ENCODE data around the gene TOR1AIP2. TPM values are rescaled to one million over a fixed set of nuclear protein-coding genes. Genes with fewer than 3 reads are reported as not detected.

Gene TOR1AIP2
- total RNA-seq, 2 experiments from 2014 or later: 48.0 to 49.0 TPM

- H3K4me1 Mint-ChIP-seq (ENCODE audit: low read depth): peaks cover 8% of the 10 kb centered on the region
- H3K4me3 Mint-ChIP-seq: no peak overlapping the region
- CTCF ChIA-PET: interaction anchor here (0.8 to 2.0 kb wide), 4 partner anchors 17 to 268 kb away, joined by 3 to 6 read pairs (median 3); no protein-coding TSS in a partner anchor
- peaks cover 43% of the 10 kb centered on the region for H3K36me3 Mint-ChIP-seq (ENCODE audit: low read depth)
- POLR2A ChIA-PET: interaction anchor here (1.0 to 1.4 kb wide), 2 partner anchors 28 to 44 kb away, joined by 3 to 5 read pairs; partner anchors contain the start of gene CEP350
- no peaks in the 10 kb centered on the region for H3K9me3 Mint-ChIP-seq (ENCODE audit: insufficient read depth)
- DNase-seq (no peak), ATAC-seq (no peak)
- H3K27ac Mint-ChIP-seq: no peak overlapping the region
- H3K27me3 Mint-ChIP-seq (ENCODE audit: low read depth): no peaks in the 10 kb centered on the region
These were observed 33.3 kb upstream of the TOR1AIP2 start for GRCh38 chr1:179910934-179911333.

- ChIA-PET POLR2A (interaction anchor here (0.6 kb wide), 1 partner anchor 1144 kb away, joined by 5 read pairs; the partner anchor contains the start of gene MR1), CTCF (no interaction called here)
- H3K9me3 Mint-ChIP-seq (ENCODE audit: insufficient read depth): no peaks in the 10 kb centered on the region
- no peak overlapping the region for H3K4me3 Mint-ChIP-seq
- H3K27ac Mint-ChIP-seq: no peak overlapping the region
- H3K27me3 Mint-ChIP-seq (ENCODE audit: low read depth): no peaks in the 10 kb centered on the region
- peaks cover 31% of the 10 kb centered on the region for H3K4me1 Mint-ChIP-seq (ENCODE audit: low read depth)
- peaks cover 52% of the 10 kb centered on the region for H3K36me3 Mint-ChIP-seq (ENCODE audit: low read depth)
- DNase-seq (no peak), ATAC-seq (no peak)
These were observed 12.0 kb upstream of the TOR1AIP2 start for GRCh38 chr1:179889589-179889988.

DNA sequence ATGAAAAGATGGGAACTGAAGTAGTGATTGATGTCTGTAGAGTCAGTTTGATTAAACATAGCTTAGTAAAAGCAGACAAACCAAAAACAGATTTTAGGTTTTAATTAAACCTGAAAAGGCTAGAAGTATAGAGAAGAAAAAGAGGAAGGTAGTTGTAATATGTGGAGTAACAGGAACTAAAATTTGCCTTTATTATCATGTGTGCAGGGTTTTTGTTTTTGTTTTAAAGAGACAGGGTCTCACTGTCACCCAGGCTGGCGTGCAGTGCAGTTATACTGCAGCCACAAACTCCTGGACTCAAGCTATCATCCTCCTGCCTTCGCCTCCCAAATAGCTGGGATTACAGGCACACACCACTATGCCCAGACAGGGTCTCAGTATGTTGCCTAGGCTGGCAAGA is 10.5 kb upstream of the TOR1AIP2 start:
- no peak for ATAC-seq
- DNase-seq: no peak
- Mint-ChIP-seq H3K4me1 (ENCODE audit: low read depth) (peaks cover 37% of the 10 kb centered on the region), H3K9me3 (ENCODE audit: insufficient read depth) (no peaks in the 10 kb centered on the region), H3K4me3 (no peak overlapping the region), H3K27ac (peak overlapping the region; percentile 31), H3K36me3 (ENCODE audit: low read depth) (peaks cover 59% of the 10 kb centered on the region), H3K27me3 (ENCODE audit: low read depth) (no peaks in the 10 kb centered on the region)
- ChIA-PET CTCF (no interaction called here), POLR2A (no interaction called here)

DNA sequence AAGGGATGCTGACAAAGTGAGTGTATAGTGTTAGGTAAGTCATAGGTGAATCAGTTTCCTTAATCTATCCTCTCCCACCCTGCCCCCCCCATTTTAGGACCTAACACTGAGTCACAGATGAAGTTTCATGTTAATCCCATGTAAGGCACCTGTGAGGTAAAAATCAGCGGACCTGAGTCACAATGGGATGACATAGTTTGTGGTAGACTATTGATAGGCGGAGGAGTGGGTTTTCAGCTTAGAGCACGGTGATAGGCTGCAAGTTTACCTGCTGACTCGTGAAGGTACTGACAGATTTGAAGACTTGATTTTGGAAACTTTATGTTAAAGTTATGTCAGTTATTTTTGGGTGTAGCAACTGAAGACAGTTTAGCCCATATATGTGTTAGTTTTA is 6.1 kb upstream of the TOR1AIP2 start:
- Mint-ChIP-seq H3K27ac (peak overlapping the region; percentile 99), H3K4me3 (peak overlapping the region; percentile 92), H3K27me3 (ENCODE audit: low read depth) (no peaks in the 10 kb centered on the region), H3K36me3 (ENCODE audit: low read depth) (peaks cover 46% of the 10 kb centered on the region), H3K4me1 (ENCODE audit: low read depth) (peaks cover 48% of the 10 kb centered on the region), H3K9me3 (ENCODE audit: insufficient read depth) (no peaks in the 10 kb centered on the region)
- ChIA-PET CTCF (interaction anchor here (1.2 to 6.7 kb wide), 3 partner anchors 16 to 70 kb away, joined by 3 to 28 read pairs (median 5); no protein-coding TSS in a partner anchor), POLR2A (interaction anchor here (0.8 to 4.4 kb wide), 9 partner anchors 10 to 590 kb away, joined by 3 to 61 read pairs (median 9); partner anchors contain the start of genes CEP350, QSOX1 and SOAT1)
- DNase-seq (peak; percentile 76), ATAC-seq (no peak)

- DNase-seq: peak; percentile 69
- Mint-ChIP-seq H3K36me3 (ENCODE audit: low read depth) (peaks cover 45% of the 10 kb centered on the region), H3K27me3 (ENCODE audit: low read depth) (no peaks in the 10 kb centered on the region), H3K4me1 (ENCODE audit: low read depth) (peaks cover 49% of the 10 kb centered on the region), H3K9me3 (ENCODE audit: insufficient read depth) (no peaks in the 10 kb centered on the region), H3K27ac (peak overlapping the region; percentile 99), H3K4me3 (peak overlapping the region; percentile 92)
- ATAC-seq: no peak
- ChIA-PET POLR2A (interaction anchor here (0.6 to 4.4 kb wide), 17 partner anchors 9 to 620 kb away, joined by 3 to 61 read pairs (median 5); partner anchors contain the start of genes CEP350, QSOX1 and SOAT1), CTCF (interaction anchor here (0.7 to 6.7 kb wide), 6 partner anchors 16 to 71 kb away, joined by 3 to 28 read pairs (median 4); no protein-coding TSS in a partner anchor)
These were observed 5.6 kb upstream of the TOR1AIP2 start for GRCh38 chr1:179883040-179883744.

DNA sequence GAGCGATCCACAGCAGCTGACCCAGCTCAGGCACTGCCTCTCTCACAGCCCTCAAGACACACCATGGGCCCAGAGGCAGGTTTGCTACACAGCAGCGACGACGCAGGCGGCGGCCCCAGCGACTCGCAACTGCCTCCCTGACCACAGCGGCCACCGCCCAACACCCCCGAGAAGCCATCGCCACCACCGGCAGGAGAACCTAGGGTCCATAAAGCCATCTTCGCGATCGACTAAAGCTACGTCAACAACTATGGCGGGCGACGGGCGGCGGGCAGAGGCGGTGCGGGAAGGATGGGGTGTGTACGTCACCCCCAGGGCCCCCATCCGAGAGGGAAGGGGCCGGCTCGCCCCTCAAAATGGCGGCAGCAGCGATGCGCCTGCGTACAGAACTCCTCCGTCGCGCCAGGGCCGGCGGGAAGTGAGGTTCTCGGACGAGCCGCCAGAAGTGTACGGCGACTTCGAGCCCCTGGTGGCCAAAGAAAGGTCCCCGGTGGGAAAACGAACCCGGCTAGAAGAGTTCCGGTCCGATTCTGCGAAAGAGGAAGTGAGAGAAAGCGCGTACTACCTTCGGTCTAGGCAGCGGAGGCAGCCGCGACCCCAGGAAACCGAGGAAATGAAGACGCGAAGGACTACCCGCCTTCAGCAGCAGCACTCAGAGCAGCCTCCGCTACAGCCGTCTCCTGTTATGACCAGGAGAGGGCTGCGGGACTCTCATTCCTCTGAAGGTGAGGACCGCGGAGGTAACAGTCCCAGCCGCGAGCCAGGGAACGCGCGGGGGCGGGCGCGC is 4.8 kb upstream of the TOR1AIP2 start, which contains the start of gene TOR1AIP1:
TSS of gene TOR1AIP1 (plus strand) at position 33 of the 787 bp plus-strand sequence. CDS start at position 251, 218 bp downstream.
- H3K4me1 Mint-ChIP-seq (ENCODE audit: low read depth): peaks cover 50% of the 10 kb centered on the region
- H3K27me3 Mint-ChIP-seq (ENCODE audit: low read depth): no peaks in the 10 kb centered on the region
- ATAC-seq (peak; percentile 83), DNase-seq (peak; percentile 98)
- H3K9me3 Mint-ChIP-seq (ENCODE audit: insufficient read depth): no peaks in the 10 kb centered on the region
- peak within 1 kb of the TSS; percentile 99 for H3K27ac Mint-ChIP-seq
- peaks cover 41% of the 10 kb centered on the region for H3K36me3 Mint-ChIP-seq (ENCODE audit: low read depth)
- ChIA-PET CTCF (interaction anchor here (0.7 to 6.7 kb wide), 5 partner anchors 15 to 68 kb away, joined by 3 to 28 read pairs (median 5); no protein-coding TSS in a partner anchor), POLR2A (interaction anchor here (0.6 to 4.4 kb wide), 22 partner anchors 8 to 621 kb away, joined by 3 to 61 read pairs (median 4); partner anchors contain the start of genes CEP350, QSOX1 and SOAT1)
- H3K4me3 Mint-ChIP-seq: peak within 1 kb of the TSS; percentile 92

DNA sequence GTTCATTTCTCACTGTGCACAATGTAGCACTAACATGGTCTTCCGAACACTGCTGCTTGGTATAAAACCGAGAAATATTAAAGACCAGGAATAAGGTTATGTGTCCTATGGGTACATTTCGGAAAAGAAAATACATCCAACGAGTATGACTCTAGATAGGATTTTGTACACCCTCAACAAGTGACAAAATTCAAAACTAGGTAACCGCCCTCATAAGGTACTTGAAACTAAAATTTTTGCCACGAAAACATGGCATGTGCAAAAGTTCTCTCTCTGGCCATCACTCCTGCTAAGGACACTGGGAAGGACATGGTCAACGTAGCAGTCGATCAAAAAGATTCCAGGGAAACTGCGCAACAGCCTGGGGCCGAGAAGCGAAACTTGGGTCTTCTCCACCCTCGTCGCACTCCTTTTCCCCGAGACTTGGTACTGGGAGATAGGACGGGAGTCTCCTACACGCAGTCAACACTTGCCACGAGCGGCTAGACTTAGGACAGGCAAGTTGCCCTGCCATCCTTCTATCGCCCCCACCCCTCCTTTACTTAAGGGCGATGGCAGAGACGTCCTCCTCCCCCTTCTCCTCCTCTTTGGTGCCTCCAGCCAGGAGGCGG is 4.1 kb upstream of the TOR1AIP2 start:
- Mint-ChIP-seq H3K36me3 (ENCODE audit: low read depth) (peaks cover 40% of the 10 kb centered on the region), H3K27ac (peak overlapping the region; percentile 99), H3K4me3 (peak overlapping the region; percentile 92), H3K9me3 (ENCODE audit: insufficient read depth) (no peaks in the 10 kb centered on the region), H3K27me3 (ENCODE audit: low read depth) (no peaks in the 10 kb centered on the region), H3K4me1 (ENCODE audit: low read depth) (peaks cover 43% of the 10 kb centered on the region)
- POLR2A ChIA-PET: interaction anchor here (0.6 to 4.4 kb wide), 14 partner anchors 8 to 622 kb away, joined by 3 to 61 read pairs (median 5); partner anchors contain the start of genes CEP350 and QSOX1
- ATAC-seq (peak; percentile 17), DNase-seq (no peak)
- CTCF ChIA-PET: interaction anchor here (1.4 to 6.7 kb wide), 4 partner anchors 14 to 73 kb away, joined by 3 to 28 read pairs (median 4); partner anchors contain the start of gene CEP350

DNA sequence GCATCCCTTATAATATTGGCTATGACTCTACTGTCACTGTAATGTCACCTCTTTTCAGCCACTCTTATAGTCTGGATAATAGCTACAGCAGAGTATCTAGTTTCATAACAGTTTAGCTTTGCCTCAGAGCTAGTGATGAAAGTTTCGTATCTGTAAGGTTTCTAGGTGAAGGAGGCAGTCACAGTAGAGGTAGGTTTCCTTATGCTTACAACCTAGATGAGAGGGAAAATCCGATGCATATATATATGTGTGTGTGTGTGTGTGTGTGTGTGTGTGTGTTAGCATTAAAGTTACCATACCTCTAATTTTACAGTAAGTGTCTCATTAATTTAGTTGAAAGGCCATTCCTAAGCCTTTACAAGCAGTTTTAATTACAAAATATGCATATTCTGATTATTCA is 2.2 kb upstream of the TOR1AIP2 start:
- ATAC-seq (no peak), DNase-seq (no peak)
- ChIA-PET CTCF (interaction anchor here (6.7 kb wide), 1 partner anchor 12 kb away, joined by 28 read pairs; no protein-coding TSS in a partner anchor), POLR2A (interaction anchor here (0.8 to 4.4 kb wide), 3 partner anchors 65 to 312 kb away, joined by 3 to 61 read pairs (median 4); partner anchors contain the start of gene CEP350)
- Mint-ChIP-seq H3K4me3 (no peak overlapping the region), H3K36me3 (ENCODE audit: low read depth) (peaks cover 32% of the 10 kb centered on the region), H3K9me3 (ENCODE audit: insufficient read depth) (no peaks in the 10 kb centered on the region), H3K27me3 (ENCODE audit: low read depth) (no peaks in the 10 kb centered on the region), H3K27ac (no peak overlapping the region), H3K4me1 (ENCODE audit: low read depth) (peaks cover 44% of the 10 kb centered on the region)

- peak overlapping the region; percentile 86 for H3K4me3 Mint-ChIP-seq
- POLR2A ChIA-PET: interaction anchor here (1.3 kb wide), 1 partner anchor 278 kb away, joined by 6 read pairs; no protein-coding TSS in a partner anchor
- no peaks in the 10 kb centered on the region for H3K27me3 Mint-ChIP-seq (ENCODE audit: low read depth)
- DNase-seq (no peak), ATAC-seq (no peak)
- no peaks in the 10 kb centered on the region for H3K9me3 Mint-ChIP-seq (ENCODE audit: insufficient read depth)
- peak overlapping the region; percentile 52 for H3K27ac Mint-ChIP-seq
- CTCF ChIA-PET: interaction anchor here (0.6 to 3.3 kb wide), 5 partner anchors 8 to 78 kb away, joined by 3 to 14 read pairs (median 3); partner anchors contain the start of gene CEP350
- H3K4me1 Mint-ChIP-seq (ENCODE audit: low read depth): peaks cover 47% of the 10 kb centered on the region
- H3K36me3 Mint-ChIP-seq (ENCODE audit: low read depth): peaks cover 31% of the 10 kb centered on the region
These were observed 1.3 kb downstream of the TOR1AIP2 start for GRCh38 chr1:179876300-179876715.

- H3K27me3 Mint-ChIP-seq (ENCODE audit: low read depth): no peaks in the 10 kb centered on the region
These were observed 1.9 kb downstream of the TOR1AIP2 start for GRCh38 chr1:179875596-179876299.

More at GRCh38 chr1:179875596-179876299, 1.9 kb downstream of the TOR1AIP2 start:
- DNase-seq (no peak), ATAC-seq (no peak)
- peaks cover 31% of the 10 kb centered on the region for H3K36me3 Mint-ChIP-seq (ENCODE audit: low read depth)
- H3K4me1 Mint-ChIP-seq (ENCODE audit: low read depth): peaks cover 46% of the 10 kb centered on the region
- no peaks in the 10 kb centered on the region for H3K9me3 Mint-ChIP-seq (ENCODE audit: insufficient read depth)
- CTCF ChIA-PET: interaction anchor here (1.1 to 3.3 kb wide), 3 partner anchors 8 to 61 kb away, joined by 3 to 14 read pairs (median 5); no protein-coding TSS in a partner anchor
- H3K27ac Mint-ChIP-seq: no peak overlapping the region
- no peak overlapping the region for H3K4me3 Mint-ChIP-seq
- POLR2A ChIA-PET: no interaction called here

All from activated CD8-positive, alpha-beta T cell treated with anti-CD3 and anti-CD28 coated beads, Interleukin-2, amount 10 ng/mL, durations not matched to agents 7 days and 5 days (primary cell).